ENCODE measurements around the gene GSTM3.
"Not testable (repeated sequence)": the region's sequence is repeated elsewhere in the genome, so short reads cannot be mapped to it uniquely, and the experiment has no call there.

Gene GSTM3

DNA sequence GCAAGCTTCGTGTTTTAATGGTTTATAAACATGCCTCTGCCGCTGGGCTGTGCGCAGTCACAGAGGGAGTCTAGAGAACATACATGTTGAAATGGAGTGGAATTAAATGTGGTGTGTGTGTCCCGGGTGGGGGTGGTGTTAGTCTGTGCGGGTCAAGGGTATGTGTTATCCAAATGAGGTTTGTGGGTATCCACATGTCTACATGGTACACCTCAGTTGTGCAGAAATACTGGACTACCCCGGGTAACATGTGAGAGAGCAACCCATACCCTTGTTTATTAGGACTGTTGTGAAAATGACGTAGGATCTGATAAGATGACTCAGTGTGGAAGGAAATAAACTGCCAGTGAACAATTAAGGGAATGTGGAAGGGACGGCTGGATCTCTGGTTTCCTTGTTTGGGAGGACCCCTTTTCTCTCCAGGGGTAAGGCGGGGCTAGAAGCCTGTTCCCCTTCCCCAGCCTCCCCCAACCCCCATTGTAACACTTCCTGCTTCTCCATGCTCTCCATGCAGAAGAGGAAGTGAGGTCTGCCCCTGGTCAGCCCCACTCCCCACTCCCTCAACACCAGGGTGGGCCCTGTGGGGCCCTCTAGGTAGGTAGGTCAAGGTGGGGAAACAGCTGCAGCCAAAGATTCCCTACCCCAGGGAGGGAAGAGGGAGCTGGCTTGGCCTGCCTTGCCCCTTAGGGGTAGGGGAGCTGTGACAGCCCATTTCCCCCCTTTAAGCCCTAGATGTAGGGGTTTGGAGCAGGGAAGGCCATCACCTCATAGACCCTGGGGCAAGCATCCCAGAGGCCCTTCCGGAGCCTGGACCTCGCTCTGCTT lies 22.2 kb upstream of the GSTM3 start:
- no peak overlapping the region for H3K27ac ChIP-seq

DNA sequence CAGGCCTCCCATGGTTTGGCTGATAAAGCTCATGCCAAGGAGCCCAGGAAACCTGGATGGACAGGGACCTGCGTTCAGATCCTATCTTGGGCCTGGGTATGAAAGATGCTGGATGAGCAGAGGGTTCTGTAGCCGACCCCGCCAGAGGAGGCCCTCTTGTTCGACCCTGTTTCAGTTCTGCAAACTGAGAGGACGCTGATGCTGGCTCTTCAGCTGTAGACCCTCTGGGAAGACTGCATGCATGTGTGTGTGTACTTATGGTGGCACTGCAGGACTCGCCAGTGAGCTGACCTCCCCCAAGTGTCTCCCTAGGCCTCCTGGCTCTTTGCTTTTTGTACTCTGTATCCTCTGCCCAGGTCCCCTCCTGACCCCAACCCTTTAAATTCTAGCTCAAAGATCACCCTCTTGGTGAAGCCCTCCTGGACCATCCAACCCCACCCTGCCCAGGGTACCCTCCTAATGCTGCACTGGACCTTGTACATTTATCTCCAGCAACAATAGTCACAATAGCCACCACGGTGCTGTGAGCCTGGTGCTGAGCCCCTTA lies 21.3 kb upstream of the GSTM3 start:
- no peak for DNase-seq (ENCODE audit: low read depth, low spot score)
- no peak overlapping the region for H3K27ac ChIP-seq

More for the DNA sequence above, 22.2 kb upstream of the GSTM3 start:
- DNase-seq (ENCODE audit: low read depth, low spot score), result no peak

DNA sequence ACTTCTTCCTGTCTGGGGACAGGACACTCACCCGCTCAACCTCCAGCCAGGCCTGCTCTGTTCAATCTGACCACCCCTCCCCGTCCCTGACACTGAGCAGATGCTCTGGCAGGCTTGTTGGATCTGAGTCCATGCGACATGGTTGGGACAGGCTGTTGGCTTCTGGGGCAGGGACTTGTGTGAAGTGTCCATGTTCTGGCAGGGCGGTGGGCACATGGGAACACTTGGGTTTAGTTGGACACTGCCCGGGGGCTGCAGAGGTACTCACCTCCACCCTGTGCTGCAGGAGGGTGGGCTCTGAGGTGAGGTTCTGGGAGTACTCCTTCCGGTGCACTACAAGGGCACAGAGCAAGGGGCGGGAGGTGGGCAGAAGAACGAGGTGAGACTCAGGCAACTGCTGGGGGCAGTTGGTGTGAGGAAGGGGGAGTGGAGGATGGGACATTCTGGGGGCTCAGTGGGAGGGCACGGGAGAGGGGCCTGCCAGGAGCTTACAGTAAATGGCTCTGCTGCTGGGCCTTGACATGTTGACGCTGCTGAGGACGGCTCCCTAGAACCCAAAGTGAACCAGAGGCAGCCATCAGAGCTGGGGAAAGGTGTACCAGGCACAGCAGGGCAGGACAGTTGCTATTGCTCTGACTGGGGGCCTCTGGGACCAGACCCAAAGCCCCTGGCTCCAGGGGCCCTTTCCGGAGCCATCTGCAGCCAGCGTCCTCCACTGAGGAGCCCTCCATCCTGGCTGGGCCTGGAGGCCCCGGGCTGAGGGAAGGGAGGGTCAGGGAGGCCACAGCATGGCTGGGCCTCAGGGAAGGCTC lies 20.6 kb upstream of the GSTM3 start:
- DNase-seq (ENCODE audit: low read depth, low spot score), result no peak
- H3K27ac ChIP-seq, result no peak overlapping the region

DNA sequence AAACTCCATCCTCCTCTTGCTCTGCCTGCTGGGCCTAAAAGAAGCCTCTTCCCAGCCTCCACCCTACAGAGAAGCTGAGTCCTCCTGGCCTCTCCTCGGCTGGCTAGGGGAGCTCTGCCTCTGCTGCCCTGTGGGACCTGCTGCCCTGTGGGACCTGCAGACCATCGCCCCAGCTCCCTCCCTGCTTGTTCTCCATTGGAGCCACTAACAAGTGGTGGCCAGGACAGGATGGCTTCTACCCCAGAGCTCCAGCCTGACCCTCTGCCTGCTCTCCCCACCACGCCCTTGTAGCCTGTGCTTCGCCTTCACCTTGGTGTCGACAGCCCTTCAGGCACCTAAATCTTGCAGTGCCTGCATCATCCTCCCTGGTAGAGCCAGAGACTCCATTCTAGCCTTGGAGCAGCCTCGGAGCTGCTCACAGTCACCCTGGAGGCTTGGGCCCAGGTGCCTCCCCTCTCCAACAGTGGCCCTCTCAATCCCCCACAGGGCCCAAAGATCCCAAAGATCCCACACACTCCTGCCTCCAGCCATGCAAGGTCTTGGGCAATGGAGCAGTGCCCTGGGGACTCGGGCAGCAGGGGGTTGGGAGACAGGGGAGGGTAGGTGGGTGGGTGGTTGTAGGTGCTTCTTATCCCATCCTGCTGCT lies 19.9 kb upstream of the GSTM3 start:
- DNase-seq (ENCODE audit: low read depth, low spot score), result no peak
- no peak overlapping the region for H3K27ac ChIP-seq

DNA sequence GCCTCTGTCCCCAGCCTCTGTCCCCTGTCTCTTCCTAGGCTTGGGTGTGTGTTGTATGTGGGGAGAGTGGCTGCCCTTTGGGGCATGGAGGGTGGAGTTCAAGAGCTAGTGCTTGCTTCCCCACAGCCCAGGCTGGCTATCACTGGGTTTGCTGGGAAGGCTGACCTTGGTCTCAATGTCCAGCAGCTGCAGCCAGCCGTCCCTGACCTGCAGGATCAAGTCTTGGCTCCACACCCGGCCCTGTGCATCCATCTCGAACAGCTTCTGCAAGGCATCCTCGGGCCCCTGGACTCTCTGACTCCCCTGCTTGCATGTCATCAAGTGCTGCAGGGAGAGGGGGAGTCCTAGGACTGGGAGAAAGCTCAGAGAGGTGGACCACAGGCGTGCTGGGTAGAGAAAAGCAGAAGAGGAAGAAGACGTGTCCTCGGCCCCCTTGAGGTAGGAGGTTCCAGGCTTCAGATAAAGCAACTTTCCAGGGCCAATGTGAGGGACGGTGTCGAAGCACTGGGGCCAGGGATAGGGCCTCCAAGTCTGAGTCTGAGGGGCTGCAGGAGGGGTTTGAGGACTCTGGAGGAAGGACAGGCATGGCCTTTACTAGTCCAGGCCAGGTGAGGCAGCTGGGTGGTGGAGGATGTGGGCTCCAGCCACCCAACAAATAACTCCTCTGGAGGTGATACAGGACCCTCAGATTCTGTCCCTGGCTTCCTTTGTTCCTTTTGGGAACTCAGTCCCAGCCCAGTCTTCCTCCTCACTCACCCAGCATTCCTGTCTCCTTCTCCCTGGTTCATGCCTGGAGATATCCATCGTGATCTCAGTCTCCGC lies 18.9 kb upstream of the GSTM3 start:
- H3K27ac ChIP-seq, result no peak overlapping the region
- DNase-seq (ENCODE audit: low read depth, low spot score), result no peak

DNA sequence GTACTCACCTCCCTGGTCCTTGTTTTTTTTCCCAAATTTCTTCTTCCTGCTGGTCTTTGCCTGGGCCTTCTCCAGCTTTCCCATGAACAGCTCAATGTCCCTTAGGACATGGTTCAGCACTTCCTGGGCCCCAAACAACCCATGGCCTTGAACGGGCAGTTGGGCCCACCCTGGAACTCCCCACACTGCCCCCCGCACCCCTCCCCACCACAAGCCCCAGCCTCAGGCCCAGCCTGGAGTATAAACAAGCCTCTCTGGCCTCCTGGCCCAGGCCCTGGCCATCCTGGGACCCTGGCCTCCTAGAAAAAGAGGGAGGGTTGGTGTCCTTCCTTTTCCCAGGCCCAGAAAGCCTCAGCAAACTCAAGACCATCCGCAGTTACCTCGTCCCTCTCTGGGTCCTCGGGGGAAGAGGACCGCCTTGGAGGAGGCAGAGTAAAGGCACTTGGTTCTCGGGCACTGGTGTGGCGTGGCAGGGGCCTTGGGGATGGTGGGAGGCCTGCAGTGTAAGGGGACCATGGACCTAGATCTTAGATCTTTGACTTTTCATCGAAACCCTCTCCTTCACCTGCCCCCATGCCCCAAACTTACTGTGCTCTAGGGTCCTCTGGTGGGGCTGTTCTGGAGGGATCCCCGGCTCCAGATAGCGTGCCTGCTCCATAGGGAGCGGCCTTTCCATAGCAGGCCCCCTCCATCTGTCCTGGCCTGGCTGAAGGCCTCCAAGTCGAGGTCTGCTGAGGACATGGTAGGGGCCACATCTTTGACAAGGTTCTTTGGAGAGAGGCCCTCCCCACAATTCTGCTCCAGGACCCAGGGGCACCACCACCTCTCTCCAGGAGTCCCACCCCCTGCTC lies 17.3 kb upstream of the GSTM3 start:
- H3K27ac ChIP-seq, result no peak overlapping the region
- DNase-seq (ENCODE audit: low read depth, low spot score), result no peak

DNA sequence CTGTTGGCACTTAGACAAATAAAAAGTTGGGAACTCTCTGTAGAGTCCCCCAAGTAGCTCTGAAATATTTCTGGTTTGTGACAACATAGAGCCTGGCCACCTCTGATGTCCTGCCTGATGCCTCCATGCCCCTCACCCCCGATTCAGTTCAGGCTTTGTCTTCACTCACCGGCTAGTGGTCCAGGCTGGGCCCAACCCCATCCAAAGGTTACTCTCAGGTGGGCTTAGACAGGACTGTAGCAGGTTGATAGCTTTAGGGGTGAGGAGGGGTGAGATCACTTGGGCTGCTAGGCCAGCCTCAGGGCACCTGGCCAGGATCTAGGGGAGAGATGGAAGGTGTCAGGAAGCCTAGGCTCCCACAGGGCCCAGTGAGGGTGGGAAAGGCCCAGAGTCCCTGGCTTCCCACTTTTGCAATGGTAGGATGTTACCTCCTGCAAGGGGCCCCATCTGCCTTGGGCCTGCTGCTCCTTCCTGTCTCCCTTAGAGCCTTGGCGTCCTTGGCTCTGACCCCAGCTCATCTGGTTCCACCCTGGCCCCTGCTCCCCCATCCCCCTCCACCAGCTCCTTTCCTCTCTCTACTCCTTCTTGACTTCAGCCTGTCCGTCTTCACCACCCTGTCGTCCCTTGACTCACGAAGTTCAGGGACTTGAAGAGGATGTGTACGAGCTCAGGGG lies 16.1 kb upstream of the GSTM3 start:
- no peak overlapping the region for H3K27ac ChIP-seq
- DNase-seq (ENCODE audit: low read depth, low spot score), result no peak

DNA sequence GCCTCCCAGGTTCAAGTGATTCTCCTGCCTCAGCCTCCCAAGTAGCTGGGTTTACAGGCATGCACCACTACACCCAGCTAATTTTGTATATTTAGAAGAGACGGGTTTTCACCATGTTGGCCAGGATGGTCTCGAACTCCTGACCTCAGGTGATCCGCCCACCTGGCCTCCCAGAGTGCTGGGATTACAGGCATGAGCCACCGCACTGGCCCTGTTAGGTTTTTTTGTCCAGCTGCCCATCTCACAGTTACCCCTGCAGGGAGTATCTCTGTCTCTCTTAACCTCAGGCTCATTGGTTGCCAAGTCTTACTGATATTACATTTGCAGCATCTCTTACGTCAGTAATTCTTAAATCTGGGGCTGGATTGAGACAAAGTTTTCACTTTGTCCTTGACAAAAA lies 15.5 kb upstream of the GSTM3 start:
- H3K27ac ChIP-seq; DNase-seq (ENCODE audit: low read depth, low spot score): not testable (repeated sequence)

DNA sequence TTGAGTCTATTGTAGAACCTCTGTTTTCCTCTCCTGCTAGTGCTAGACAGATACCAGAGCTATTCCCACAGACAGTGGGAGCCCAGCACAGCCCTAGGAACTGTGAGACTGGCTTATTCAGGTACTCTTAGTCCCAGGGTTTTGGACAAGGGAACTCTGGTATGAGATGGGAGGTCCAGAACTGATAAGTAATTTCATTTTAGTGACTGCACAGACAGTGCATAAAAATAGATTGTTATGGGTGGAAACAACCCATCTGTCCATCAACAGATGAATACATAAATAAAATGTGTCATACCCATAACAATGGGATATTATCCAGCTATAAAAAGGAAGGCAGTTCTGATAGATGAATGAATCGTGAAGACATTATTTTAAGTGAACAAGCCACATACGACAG lies 13.9 kb upstream of the GSTM3 start:
- H3K27ac ChIP-seq, result no peak overlapping the region
- DNase-seq (ENCODE audit: low read depth, low spot score), result no peak

DNA sequence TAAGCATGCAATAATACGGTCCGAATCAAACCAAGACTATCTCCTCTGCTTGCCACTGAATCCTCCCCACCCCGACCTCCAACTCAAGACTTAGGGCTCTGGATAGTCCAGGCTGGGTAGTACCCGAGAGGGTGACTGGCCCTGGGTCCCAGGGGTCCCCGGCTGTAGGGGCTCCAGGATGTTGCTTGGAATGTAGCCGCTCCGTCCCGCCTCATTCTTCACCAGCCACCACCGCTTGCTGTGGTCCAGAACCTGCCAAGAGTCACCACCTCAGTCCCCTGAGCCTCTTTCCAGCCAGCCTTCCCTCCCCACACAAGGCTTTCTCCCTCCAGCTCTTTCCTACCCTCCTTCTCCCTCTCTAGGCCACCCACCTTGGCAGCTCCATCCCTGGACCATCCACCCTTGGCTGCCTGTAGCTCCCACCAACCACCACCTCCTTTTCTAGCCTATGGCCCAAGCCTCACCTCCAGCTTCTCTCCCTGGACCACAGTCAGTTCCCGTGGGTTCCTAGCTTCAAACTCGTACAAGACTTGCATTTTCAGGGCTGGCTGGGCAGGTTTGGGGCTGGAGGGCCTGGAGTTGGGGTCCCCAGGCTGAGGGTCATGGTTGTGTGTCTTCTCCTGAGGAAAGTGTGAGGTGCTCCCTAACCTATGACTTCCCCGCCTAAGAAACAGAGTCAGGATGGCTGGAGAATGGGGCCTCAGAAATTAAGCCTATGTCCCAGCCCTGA lies 10.9 kb upstream of the GSTM3 start:
- no peak overlapping the region for H3K27ac ChIP-seq
- DNase-seq (ENCODE audit: low read depth, low spot score), result no peak

DNA sequence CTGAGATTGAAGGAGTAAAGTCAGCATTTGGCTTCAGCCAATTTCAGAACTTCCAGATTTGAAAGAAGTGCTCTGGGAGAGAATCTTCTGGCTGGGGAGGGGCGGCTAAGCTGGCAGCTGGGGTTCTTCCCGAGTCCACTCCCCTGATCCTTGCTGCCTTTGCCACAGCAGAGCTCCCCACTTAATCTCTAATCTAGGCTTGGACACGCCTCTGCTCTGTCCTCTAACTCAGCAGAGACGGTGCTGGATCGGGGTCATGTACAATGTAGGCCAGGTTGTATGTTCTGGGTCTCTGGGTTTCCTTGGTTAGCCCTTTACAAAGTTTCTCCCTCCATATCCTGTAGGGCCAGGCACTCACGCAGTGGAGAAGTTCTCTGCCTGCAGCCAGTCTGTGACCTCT lies 10.1 kb upstream of the GSTM3 start:
- DNase-seq (ENCODE audit: low read depth, low spot score), result no peak
- no peak overlapping the region for H3K27ac ChIP-seq

DNA sequence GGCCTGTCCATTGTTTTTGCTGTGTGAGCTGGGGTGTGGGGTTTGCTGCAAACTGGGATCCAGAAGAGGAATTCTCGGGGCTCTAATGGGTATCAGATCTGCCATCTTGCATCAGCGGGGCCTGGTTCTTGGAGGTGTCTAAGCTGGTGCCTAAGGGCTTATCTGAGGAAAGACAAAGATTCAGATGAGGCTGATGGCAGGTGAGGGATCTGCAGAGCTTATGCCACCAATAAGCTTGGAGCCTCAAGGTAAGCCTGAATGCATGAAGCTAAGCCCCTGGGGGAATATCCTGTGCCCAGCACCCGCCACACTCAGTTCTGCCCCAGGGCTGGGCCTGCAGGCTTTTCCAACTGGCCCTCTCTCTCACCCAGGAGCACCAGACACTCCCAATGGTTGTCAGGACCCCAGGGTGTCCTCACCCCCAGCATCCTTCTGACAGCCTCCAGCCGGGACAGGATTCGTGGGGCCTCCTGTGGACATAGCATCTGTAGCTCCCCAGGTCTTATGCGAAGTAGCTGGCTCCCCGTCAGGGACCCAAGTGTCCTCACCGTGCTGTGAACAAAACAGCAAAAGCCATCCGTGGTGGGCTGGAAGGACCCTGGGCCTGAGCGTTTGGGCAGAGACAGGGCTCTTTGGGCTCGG lies 9.5 kb upstream of the GSTM3 start:
- no peak overlapping the region for H3K27ac ChIP-seq
- DNase-seq (ENCODE audit: low read depth, low spot score), result no peak

DNA sequence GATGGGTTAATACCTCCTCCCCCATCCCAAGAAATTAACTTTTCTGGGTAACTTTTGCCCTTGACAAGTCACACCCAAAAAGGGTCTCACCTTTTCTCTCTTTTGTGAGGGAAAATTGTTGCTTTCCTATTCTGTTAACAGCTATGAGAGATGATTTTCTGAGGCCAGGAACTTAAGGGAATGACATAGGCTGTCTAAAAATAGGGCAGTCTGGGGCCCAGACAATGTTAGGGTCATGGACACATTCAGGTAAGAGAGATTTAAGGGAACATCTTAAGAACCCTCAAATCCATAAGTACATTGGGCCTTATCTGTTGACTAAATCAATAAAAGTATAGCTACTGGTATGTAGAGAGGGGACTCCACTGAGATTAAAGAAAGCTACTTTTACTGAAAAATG lies 8.4 kb upstream of the GSTM3 start:
- no peak overlapping the region for H3K27ac ChIP-seq
- DNase-seq (ENCODE audit: low read depth, low spot score), result no peak

DNA sequence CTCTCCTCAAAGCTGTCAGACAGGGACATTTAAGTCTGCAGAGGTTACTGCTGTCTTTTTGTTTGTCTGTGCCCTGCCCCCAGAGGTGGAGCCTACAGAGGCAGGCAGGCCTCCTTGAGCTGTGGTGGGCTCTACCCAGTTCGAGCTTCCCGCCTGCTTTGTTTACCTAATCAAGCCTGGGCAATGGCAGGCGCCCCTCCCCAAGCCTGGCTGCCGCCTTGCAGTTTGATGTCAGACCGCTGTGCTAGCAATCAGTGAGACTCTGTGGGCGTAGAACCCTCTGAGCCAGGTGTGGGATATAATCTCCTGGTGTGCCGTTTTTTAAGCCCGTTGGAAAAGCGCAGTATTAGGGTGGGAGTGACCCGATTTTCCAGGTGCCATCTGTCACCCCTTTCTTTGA lies 7.5 kb upstream of the GSTM3 start:
- not testable (repeated sequence) for DNase-seq (ENCODE audit: low read depth, low spot score); H3K27ac ChIP-seq

DNA sequence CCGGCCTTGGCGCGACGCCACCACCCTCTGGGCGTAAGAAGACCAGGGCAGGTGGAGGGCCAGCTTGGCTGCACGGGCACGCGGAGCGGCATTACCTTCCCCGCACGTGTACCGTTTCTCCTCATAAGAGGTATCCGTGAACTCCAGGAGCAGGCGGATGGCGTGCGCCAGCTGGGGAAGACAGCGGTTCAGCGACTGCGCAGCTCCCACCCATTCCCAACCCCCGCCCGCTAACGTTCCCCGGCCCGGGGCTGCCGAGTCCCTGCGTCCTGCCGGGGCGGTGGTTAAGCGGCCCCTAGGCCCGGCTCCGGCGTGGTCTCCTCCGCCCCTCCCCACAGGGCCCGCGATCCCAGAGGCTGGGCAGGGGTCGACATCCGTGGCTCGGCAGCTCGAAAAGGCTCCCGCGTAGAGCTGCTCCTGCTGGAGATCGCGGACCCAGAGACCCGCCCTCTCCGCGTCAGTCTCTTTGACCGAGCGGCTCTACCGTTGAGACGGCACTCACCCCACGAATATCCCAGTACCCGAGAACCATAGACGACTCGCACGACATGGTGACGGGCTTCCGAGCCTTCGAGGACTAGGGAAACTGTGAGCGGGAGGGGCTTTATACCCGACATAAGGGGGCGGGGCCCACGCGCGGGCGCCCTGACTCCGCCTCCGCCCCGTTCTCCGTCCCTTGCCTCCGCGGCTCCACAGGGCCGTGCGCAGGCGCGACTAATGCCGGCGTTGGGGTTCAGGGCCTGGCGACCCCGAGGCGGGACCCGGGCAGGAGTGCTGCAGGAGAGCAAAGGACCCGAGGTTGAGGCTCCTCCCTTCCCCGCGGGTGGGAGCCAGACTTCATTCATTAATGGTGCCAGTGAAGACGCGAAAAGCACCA lies 862 bp downstream of the GSTM3 start:
- no peak overlapping the region for H3K27ac ChIP-seq
- DNase-seq (ENCODE audit: low read depth, low spot score), result no peak

DNA sequence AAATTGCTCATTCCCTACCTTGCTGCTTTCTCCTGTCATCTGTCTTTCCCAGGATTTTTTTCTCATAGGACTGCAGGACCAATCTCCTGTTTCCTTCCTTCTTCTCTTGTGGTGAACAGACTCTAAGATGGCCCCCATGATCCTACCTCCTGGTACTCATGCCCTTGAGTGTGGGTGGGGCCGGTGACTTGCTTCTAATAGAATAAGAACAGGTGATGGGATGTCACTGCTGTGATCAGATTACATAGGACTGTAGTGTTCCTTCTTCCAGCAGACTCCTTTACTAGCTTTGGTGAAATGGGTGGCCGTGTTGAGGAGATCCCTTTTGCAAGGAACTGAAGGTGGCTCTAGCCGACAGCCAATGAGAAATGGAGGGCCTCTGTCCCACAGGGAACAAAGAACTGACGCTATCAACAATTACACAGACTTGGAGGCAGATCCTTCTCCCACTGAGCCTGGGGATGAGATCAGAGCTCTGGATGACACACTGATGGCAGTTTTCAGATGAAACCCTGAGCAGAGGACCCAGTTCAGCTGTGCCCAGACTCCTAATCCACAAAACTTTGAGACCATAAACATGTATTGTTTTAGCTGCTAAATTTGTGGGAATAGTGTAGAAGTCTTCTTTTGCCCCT lies 7.5 kb downstream of the GSTM3 start:
- H3K27ac ChIP-seq, result no peak overlapping the region
- DNase-seq (ENCODE audit: low read depth, low spot score), result no peak

Data from epithelial cell of prostate (primary cell).